HPDE6-E6E7 (cell line): ENCODE results near the gene BANF1.
"Not testable (repeated sequence)": the region's sequence is repeated elsewhere in the genome, so short reads cannot be mapped to it uniquely, and the experiment has no call there.

Experiments used
- DNase-seq: peaks from one replicate; pipeline ENCODE4 v3.0.0; 2011; ENCODE audit warnings: missing footprints; ENCODE audit errors: extremely low spot score

The BANF1 gene

GRCh38 chr11:65978391-65979238, 23.7 kb upstream of the BANF1 start:
- DNase-seq, result no peak

GRCh38 chr11:65979261-65979759, 23.0 kb upstream of the BANF1 start:
- DNase-seq, result no peak

GRCh38 chr11:65981101-65981740, 21.1 kb upstream of the BANF1 start:
- DNase-seq, result no peak

GRCh38 chr11:65981972-65982823, 20.1 kb upstream of the BANF1 start:
- DNase-seq, result no peak

GRCh38 chr11:65982824-65983588, 19.3 kb upstream of the BANF1 start:
- no peak for DNase-seq

- DNase-seq, result no peak
Measured at GRCh38 chr11:65983589-65983987, 18.7 kb upstream of the BANF1 start.

GRCh38 chr11:65987336-65987735, 15.0 kb upstream of the BANF1 start:
- DNase-seq, result no peak

GRCh38 chr11:65988791-65989592, 13.3 kb upstream of the BANF1 start:
- peak; percentile 84 for DNase-seq

DNA sequence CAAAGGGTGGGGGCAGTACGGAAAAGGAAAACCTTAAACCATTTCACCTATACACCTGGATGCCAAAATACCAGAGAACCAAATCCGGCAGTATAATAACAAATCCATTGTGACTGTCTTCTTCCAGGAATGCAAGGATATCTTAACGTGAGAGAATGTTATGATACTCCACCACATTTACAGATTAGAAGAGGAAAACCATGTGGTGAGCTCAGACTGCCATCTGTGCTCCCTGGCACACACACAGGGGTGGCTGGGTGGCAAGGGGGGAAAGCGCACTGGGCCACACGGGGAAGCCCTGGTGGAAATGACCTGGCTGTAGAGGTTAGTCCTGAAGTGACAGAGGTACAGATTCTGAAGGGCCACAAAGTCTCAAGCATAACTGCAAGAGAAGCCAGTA, 10.2 kb upstream of the BANF1 start:
- no peak for DNase-seq

GRCh38 chr11:65997286-65997685, 5.0 kb upstream of the BANF1 start:
- DNase-seq, result no peak

GRCh38 chr11:66002648-66003225, 434 bp downstream of the BANF1 start:
- DNase-seq, result no peak

DNA sequence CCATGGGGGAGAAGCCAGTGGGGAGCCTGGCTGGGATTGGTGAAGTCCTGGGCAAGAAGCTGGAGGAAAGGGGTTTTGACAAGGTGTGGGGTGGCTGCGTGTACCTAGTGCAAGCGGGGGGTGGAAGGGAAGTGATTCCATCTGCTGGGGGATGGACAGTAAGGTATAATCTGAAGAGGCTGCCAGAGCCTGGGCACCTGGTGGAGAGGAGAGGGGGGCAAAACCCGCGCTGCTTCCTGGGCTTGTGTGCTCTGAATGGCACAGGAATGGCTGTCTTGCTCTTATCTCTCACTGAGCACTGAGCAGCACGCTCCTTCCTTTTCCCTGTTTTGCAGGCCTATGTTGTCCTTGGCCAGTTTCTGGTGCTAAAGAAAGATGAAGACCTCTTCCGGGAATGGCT, 988 bp downstream of the BANF1 start:
- DNase-seq, result no peak

- DNase-seq, result no peak
Measured at GRCh38 chr11:66004186-66004585, 1.9 kb downstream of the BANF1 start.

DNA sequence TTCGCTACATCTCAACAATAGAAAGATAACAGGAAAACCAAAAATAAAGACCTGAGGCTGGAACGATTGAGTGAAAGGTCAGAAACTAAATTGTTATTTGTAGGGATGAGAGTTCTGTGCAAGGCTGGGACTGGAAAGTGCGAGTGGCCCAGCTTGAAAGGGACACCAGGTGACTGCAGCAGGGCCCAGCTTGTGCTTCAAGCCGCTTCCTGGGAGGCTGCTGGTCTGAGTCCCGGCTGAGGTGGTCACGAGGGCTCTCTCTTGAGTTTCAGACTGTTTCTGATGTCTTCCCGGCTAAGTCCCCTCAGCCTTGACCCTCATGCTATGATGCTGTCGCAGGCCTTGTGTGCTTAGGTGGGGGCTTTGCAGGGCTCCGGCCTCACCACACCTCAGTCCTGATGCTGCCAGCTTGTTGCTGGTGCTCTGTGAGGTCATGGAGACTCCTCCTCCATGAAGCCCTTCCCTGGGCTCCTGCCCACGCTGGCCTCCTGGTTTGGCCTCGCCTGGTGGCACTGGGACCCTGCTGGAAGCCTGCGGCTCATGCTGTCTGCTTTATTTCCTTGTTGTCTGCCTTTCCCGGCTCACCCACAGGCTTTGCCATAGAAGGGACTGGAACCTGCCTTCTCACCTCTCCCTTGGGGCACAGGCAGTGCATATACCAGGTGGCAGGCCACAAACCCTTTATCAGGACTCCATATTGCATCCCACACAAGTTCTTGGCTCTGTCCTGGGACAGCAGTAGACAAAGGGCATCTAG, 4.0 kb downstream of the BANF1 start:
- no peak for DNase-seq

DNA sequence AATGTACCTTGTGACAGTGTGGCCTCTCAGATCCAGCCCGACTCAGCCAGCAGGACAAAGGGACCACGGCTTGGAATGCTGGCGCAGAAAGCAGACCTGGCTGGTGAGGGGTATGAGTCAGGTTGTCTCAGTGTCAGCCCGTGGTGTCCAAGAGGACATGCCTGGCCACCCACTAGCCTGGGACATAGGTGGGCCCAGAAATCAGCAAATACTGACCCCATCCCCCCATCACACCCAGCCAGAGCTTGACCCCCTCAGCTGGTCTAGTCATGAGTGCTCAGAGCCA, 4.5 kb downstream of the BANF1 start:
- no peak for DNase-seq

GRCh38 chr11:66007201-66007634, 4.9 kb downstream of the BANF1 start:
- DNase-seq, result no peak

GRCh38 chr11:66008095-66008467, 5.8 kb downstream of the BANF1 start:
- DNase-seq, result no peak

DNA sequence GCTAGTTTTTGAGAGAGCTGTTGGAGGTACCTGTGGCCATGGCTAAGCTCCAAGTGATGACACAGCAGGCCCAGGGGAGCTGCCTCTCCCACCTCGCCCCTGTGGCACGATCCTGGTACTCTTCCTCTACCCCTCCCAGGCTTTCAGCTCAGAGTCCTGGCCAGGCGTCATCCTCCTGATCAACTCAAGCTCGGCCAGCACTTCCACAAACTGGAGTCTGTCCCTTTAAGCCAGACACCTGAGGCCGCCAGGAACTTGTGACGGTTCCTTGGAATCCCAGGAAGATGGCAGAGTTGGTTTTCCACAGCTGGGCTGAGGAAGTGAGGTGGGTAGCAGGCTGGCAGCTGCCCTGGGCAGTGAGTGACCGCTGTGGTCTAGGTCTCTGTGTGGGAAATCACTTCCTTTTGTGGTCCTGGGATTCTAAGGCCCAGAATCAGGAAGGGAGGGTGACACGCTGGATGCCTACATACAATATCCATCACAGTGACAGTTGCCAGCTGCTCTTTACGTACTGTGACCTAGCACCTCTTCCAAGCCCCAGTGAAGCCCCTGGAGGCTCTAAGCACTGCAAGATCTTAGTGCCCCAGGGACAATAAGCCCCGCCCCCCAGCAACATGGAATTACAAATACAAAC, 6.3 kb downstream of the BANF1 start:
- DNase-seq, result peak; percentile 44

- DNase-seq, result not testable (repeated sequence)
Measured at GRCh38 chr11:66010036-66010435, 7.7 kb downstream of the BANF1 start.
